HG02678 (cell line): ENCODE results near the gene ZIC1.

Experiments
- ATAC-seq: cut with Tn5 transposase; IDR thresholded peaks from one replicate; pipeline ENCODE4 v1.9.1; 2021; ENCODE audit warnings: mild to moderate bottlenecking, moderate library complexity; ENCODE audit not compliant: unreplicated experiment

ZIC1 gene

GRCh38 chr3:147409143-147410115, at the start of gene ZIC1:
Gene ZIC1, plus strand, starts transcription at chr3:147409365. Its CDS starts 748 bp downstream, at chr3:147410113.
- ATAC-seq = no peak

- no peak for ATAC-seq
Observed at GRCh38 chr3:147360051-147360439, 49.1 kb upstream of the ZIC1 start.

- no peak for ATAC-seq
Observed at GRCh38 chr3:147360646-147361453, 48.3 kb upstream of the ZIC1 start.

- peak; percentile 56 for ATAC-seq
Observed at GRCh38 chr3:147361454-147362420, 47.4 kb upstream of the ZIC1 start.

- ATAC-seq = no peak
Observed at GRCh38 chr3:147364771-147365170, 44.4 kb upstream of the ZIC1 start.

GRCh38 chr3:147365196-147366115, 43.7 kb upstream of the ZIC1 start:
- no peak for ATAC-seq

- ATAC-seq = no peak
Observed at GRCh38 chr3:147367676-147368075, 41.5 kb upstream of the ZIC1 start.

- no peak for ATAC-seq
Observed at GRCh38 chr3:147368151-147368550, 41.0 kb upstream of the ZIC1 start.

GRCh38 chr3:147368561-147369221, 40.5 kb upstream of the ZIC1 start:
- ATAC-seq = no peak

GRCh38 chr3:147369231-147369630, 39.9 kb upstream of the ZIC1 start:
- ATAC-seq = no peak

- ATAC-seq = no peak
Observed at GRCh38 chr3:147369661-147370123, 39.5 kb upstream of the ZIC1 start.

GRCh38 chr3:147370349-147370748, 38.8 kb upstream of the ZIC1 start:
- ATAC-seq = no peak

- ATAC-seq = no peak
Observed at GRCh38 chr3:147371140-147371539, 38.0 kb upstream of the ZIC1 start.

- ATAC-seq = no peak
Observed at GRCh38 chr3:147371771-147372340, 37.3 kb upstream of the ZIC1 start.

- no peak for ATAC-seq
Observed at GRCh38 chr3:147372525-147373027, 36.6 kb upstream of the ZIC1 start.

GRCh38 chr3:147373301-147373700, 35.9 kb upstream of the ZIC1 start:
- ATAC-seq = no peak

- ATAC-seq = no peak
Observed at GRCh38 chr3:147377412-147378367, 31.5 kb upstream of the ZIC1 start.
